B cell (primary cell): Measurements from ENCODE around the gene CFAP97D2.

Experiments
- EZH2 ChIP-seq: IDR thresholded peaks from 2 replicates; pipeline ENCODE4 v1.6.1; 2012; ENCODE audit warnings: borderline replicate concordance, low read depth, mild to moderate bottlenecking, moderate library complexity, low read length; ENCODE audit not compliant: insufficient read depth, poor library complexity, severe bottlenecking
- TF ChIP-seq, protein P1 (sequence below): fragments of 200-600 bp; IDR thresholded peaks from one replicate; pipeline ENCODE4 v1.8.0; 2022; ENCODE audit warnings: antibody characterized with exemption, mild to moderate bottlenecking

DNA sequence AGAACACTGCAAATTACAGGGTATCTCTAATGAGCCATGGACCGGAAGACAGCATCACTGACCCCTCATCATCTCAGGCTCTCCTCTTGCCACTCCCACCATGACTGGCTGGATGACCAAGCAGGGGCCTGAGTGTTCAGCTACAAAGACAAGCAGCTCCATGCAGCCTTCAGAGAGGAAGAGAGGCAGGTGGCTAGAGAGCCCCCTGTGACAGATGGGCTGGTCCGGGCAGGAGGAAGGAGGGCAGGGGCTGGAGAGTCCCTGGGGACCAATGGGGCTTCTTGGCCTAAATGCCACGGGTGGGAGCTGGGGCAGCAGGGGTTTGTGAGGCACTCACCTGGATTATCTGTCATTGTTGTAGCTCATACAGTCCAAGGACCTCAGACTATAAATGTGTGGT is 33.8 kb upstream of the CFAP97D2 start:
- TF ChIP-seq, protein P1, sequence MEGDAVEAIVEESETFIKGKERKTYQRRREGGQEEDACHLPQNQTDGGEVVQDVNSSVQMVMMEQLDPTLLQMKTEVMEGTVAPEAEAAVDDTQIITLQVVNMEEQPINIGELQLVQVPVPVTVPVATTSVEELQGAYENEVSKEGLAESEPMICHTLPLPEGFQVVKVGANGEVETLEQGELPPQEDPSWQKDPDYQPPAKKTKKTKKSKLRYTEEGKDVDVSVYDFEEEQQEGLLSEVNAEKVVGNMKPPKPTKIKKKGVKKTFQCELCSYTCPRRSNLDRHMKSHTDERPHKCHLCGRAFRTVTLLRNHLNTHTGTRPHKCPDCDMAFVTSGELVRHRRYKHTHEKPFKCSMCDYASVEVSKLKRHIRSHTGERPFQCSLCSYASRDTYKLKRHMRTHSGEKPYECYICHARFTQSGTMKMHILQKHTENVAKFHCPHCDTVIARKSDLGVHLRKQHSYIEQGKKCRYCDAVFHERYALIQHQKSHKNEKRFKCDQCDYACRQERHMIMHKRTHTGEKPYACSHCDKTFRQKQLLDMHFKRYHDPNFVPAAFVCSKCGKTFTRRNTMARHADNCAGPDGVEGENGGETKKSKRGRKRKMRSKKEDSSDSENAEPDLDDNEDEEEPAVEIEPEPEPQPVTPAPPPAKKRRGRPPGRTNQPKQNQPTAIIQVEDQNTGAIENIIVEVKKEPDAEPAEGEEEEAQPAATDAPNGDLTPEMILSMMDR: no peak
- TF ChIP-seq EZH2: no peak
